ENCODE measurements around the gene RPS6KA3. TPM values are rescaled to one million over a fixed set of nuclear protein-coding genes. Genes with fewer than 3 reads are reported as not detected.

Gene RPS6KA3
- total and polyA plus RNA-seq, 4 donors = 7.9 to 52.7 (median 27.7) TPM

DNA sequence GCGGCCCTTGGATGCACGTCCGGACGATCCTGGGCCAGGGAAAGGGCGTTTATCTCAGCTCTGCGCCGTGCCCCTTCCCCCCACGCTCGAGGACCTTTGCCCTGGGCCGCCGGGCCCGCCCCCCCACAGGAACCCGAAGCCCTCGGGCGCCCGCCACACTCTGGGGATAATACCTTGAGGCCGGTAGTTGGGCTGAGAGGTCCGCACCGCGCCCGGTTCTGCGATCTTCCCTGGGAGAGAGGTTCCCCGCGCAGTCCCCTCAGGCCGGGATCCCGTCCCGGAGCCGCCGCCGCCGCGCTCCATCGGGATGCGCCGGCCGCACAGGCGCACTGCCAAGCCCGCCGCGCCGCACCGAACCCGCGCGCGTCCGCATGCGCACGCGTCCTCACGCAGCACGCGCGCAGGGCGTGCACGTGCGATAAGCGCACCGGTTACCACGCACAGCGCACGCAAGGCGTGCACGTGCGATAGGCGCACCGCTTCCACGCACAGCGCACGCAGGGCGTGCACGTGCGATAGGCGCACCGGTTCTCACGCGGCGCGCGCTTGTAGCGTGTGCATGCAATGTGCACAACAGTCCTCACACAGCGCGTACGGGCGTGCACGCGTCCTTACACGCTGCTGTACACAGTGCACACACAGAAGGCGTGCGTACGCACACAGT, 150.0 kb downstream of the RPS6KA3 start, which contains the start of gene MAP7D2:
Gene MAP7D2, minus strand, starts transcription at position 331 of the 664 bp plus-strand sequence. Its CDS starts 28 bp downstream, at position 303.
- no peak within 1 kb of the TSS for H3K4me3 ChIP-seq (ENCODE audit: low read length in 2 of 2)
- H3K27me3 ChIP-seq (ENCODE audit: control insufficient read depth in 1 of 2, insufficient read depth in 2 of 2, low read length in 1 of 2) = no peaks in the 10 kb centered on the region
- H3K9me3 ChIP-seq (ENCODE audit: control insufficient read depth, low read length) = no peaks in the 10 kb centered on the region
- WGBS, 2 donors = 13 to 36% methylated on average over 78 to 91 of the region's 91 CpGs
- H3K36me3 ChIP-seq (ENCODE audit: control insufficient read depth in 1 of 2, insufficient read depth in 2 of 2, low read length in 1 of 2) = no peaks in the 10 kb centered on the region
- DNase-seq = no peak
- ATAC-seq (ENCODE audit: low FRiP score) = peak; percentile 36
- intact Hi-C loops (cut with DNase I) = loop anchor here in 1 of 2 donors (10.0 kb wide), 1 partner anchor 212 kb away; no protein-coding TSS in a partner anchor
- no peak within 1 kb of the TSS for H3K27ac ChIP-seq (ENCODE audit: low read depth in 1 of 2, low read length in 2 of 2)
- no peaks in the 10 kb centered on the region for H3K4me1 ChIP-seq (ENCODE audit: control insufficient read depth in 1 of 2, insufficient read depth in 2 of 2, low read length in 2 of 2)

DNA sequence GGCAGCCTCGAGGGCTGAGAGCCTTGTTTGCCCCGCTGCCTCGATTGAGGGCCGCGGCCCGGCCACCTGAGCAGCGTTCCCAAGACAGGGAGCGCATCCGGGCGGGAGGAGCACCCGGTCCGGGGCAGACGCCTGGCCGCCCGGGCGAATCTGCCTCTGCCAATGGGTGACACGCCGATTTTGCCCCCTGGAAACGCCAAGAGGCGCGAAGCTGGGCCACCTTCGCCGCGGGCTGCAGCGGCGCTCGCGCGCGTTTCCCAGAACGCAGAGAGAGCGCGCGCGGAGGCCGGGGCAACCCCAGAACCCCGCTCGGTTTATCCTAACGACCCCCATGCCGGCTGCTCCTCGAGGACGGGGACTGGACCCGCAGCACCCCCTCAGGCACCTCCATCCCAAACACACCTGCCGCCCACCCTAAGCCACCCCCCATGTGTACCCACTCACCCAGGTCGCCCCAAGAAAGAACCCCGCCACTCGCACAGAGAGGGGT, 150.6 kb downstream of the RPS6KA3 start:
- WGBS, 2 donors = 10 to 23% methylated on average over 46 to 47 of the region's 47 CpGs
- intact Hi-C loops (cut with DNase I) = loop anchor here in 1 of 2 donors (10.0 kb wide), 1 partner anchor 211 kb away; no protein-coding TSS in a partner anchor
- Histone ChIP-seq H3K9me3 (ENCODE audit: control insufficient read depth, low read length) (no peaks in the 10 kb centered on the region), H3K27ac (ENCODE audit: low read depth in 1 of 2, low read length in 2 of 2) (no peak overlapping the region), H3K4me1 (ENCODE audit: control insufficient read depth in 1 of 2, insufficient read depth in 2 of 2, low read length in 2 of 2) (no peaks in the 10 kb centered on the region), H3K36me3 (ENCODE audit: control insufficient read depth in 1 of 2, insufficient read depth in 2 of 2, low read length in 1 of 2) (no peaks in the 10 kb centered on the region), H3K27me3 (ENCODE audit: control insufficient read depth in 1 of 2, insufficient read depth in 2 of 2, low read length in 1 of 2) (no peaks in the 10 kb centered on the region), H3K4me3 (ENCODE audit: low read length in 2 of 2) (no peak overlapping the region)
- DNase-seq = no peak
- ATAC-seq (ENCODE audit: low FRiP score) = no peak

GRCh38 chrX:20112022-20112774, 154.5 kb downstream of the RPS6KA3 start:
- no peak for DNase-seq
- no peaks in the 10 kb centered on the region for H3K4me1 ChIP-seq (ENCODE audit: control insufficient read depth in 1 of 2, insufficient read depth in 2 of 2, low read length in 2 of 2)
- WGBS, 2 donors = 95% methylated on average over 14 of the region's 14 CpGs
- H3K27me3 ChIP-seq (ENCODE audit: control insufficient read depth in 1 of 2, insufficient read depth in 2 of 2, low read length in 1 of 2) = no peaks in the 10 kb centered on the region
- no peak for ATAC-seq (ENCODE audit: low FRiP score)
- H3K27ac ChIP-seq (ENCODE audit: low read depth in 1 of 2, low read length in 2 of 2) = no peak overlapping the region
- no peaks in the 10 kb centered on the region for H3K36me3 ChIP-seq (ENCODE audit: control insufficient read depth in 1 of 2, insufficient read depth in 2 of 2, low read length in 1 of 2)
- intact Hi-C loops (cut with DNase I) = loop anchor here in 1 of 2 donors (10.0 kb wide), 1 partner anchor 207 kb away; no protein-coding TSS in a partner anchor
- no peaks in the 10 kb centered on the region for H3K9me3 ChIP-seq (ENCODE audit: control insufficient read depth, low read length)
- no peak overlapping the region for H3K4me3 ChIP-seq (ENCODE audit: low read length in 2 of 2)

GRCh38 chrX:20111271-20111670, 155.4 kb downstream of the RPS6KA3 start:
- no peak overlapping the region for H3K27ac ChIP-seq (ENCODE audit: low read depth in 1 of 2, low read length in 2 of 2)
- WGBS, 2 donors = 94 to 97% methylated on average over 10 of the region's 10 CpGs
- no peaks in the 10 kb centered on the region for H3K27me3 ChIP-seq (ENCODE audit: control insufficient read depth in 1 of 2, insufficient read depth in 2 of 2, low read length in 1 of 2)
- no peak for DNase-seq
- intact Hi-C loops (cut with DNase I) = loop anchor here in 1 of 2 donors (10.0 kb wide), 1 partner anchor 206 kb away; no protein-coding TSS in a partner anchor
- H3K36me3 ChIP-seq (ENCODE audit: control insufficient read depth in 1 of 2, insufficient read depth in 2 of 2, low read length in 1 of 2) = no peaks in the 10 kb centered on the region
- no peaks in the 10 kb centered on the region for H3K4me1 ChIP-seq (ENCODE audit: control insufficient read depth in 1 of 2, insufficient read depth in 2 of 2, low read length in 2 of 2)
- H3K4me3 ChIP-seq (ENCODE audit: low read length in 2 of 2) = no peak overlapping the region
- H3K9me3 ChIP-seq (ENCODE audit: control insufficient read depth, low read length) = no peaks in the 10 kb centered on the region
- no peak for ATAC-seq (ENCODE audit: low FRiP score)

DNA sequence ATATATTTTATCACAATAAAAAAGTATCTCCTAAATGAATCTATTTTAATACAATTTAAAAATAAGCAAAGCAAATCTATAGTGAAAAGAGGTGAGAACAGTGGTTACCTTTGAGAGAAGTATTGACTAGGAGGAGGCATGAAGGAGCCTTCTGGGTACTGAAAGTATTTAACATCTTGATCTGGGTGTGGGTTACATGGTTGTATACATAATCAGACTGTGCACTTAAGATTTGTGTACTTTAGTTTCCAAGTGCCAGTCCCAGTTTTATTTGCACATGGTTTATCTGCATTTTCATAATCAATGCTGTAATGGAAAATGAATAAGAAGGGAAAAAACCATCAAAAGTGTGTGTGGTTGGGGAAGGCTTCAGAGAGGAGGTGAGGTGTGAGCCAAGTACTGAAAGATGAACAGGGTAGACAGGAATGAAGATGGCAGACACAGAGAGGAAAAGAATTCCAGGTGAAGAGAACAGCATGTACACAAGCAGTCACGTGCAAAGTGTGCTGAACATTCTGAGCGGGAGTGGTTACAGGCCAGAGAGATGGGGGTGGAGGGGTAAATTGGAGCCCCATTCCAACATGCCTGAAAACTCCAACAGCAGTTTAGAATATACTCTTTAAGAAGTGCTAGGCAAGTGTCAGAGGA, 164.7 kb downstream of the RPS6KA3 start:
- 87 to 95% methylated on average over 2 of the region's 2 CpGs for WGBS, 2 donors
- intact Hi-C loops (cut with DNase I) = no loop called here
- no peaks in the 10 kb centered on the region for H3K4me1 ChIP-seq (ENCODE audit: control insufficient read depth in 1 of 2, insufficient read depth in 2 of 2, low read length in 2 of 2)
- no peak for DNase-seq
- no peak for ATAC-seq (ENCODE audit: low FRiP score)
- H3K9me3 ChIP-seq (ENCODE audit: control insufficient read depth, low read length) = no peaks in the 10 kb centered on the region
- H3K36me3 ChIP-seq (ENCODE audit: control insufficient read depth in 1 of 2, insufficient read depth in 2 of 2, low read length in 1 of 2) = no peaks in the 10 kb centered on the region
- no peaks in the 10 kb centered on the region for H3K27me3 ChIP-seq (ENCODE audit: control insufficient read depth in 1 of 2, insufficient read depth in 2 of 2, low read length in 1 of 2)
- no peak overlapping the region for H3K27ac ChIP-seq (ENCODE audit: low read depth in 1 of 2, low read length in 2 of 2)
- H3K4me3 ChIP-seq (ENCODE audit: low read length in 2 of 2) = no peak overlapping the region

Other genes starting within 250 kb of the RPS6KA3 start
- gene MAP7D2, start 150.0 kb downstream of the RPS6KA3 start, total RNA-seq = under 1 TPM; 0.23 to 0.36 TPM
- under 1 TPM; 0.31 to 0.38 TPM for gene MAP7D2, start 150.0 kb downstream of the RPS6KA3 start, polyA plus RNA-seq
- gene EIF1AX, start 125.1 kb downstream of the RPS6KA3 start, total RNA-seq = 10 to 100 TPM; 69.0 to 71.1 TPM
- 10 to 100 TPM; 38.9 to 42.1 TPM for gene EIF1AX, start 125.1 kb downstream of the RPS6KA3 start, polyA plus RNA-seq